Bronchial epithelial cell (primary cell): ENCODE measurements around the gene MED4. TPM values are rescaled to one million over a fixed set of nuclear protein-coding genes. Genes with fewer than 3 reads are reported as not detected.

ENCODE experiments used
- DNase-seq: peaks from one replicate; pipeline ENCODE4 v3.0.0-alpha.2; 2010; ENCODE audit warnings: low read depth
- FAIRE-seq: peaks from 2 replicates; lab custom pipeline; 2011; peaks lifted over from hg19 to GRCh38; lab: Jason Lieb, UNC
- H3K27me3 ChIP-seq: 2 replicates; pipeline ENCODE4 v1.5.1; 2011; ENCODE audit warnings: low read length; ENCODE audit not compliant: control insufficient read depth, insufficient read depth
- H3K36me3 ChIP-seq: 2 replicates; pipeline ENCODE4 v1.5.1; 2011; ENCODE audit warnings: low read length; ENCODE audit not compliant: control insufficient read depth, insufficient read depth
- H3K4me3 ChIP-seq: 2 replicates; pipeline ENCODE4 v1.5.1; 2011; ENCODE audit warnings: mild to moderate bottlenecking, low read depth, low read length, control low read depth
- total RNA-seq: library from RNA; depleted of rRNA; stranded (reverse); fragments of >200 nt; gene quantifications from 2 replicates; pipeline ENCODE4 v1.2.1, GENCODE V29; 2014
- TF ChIP-seq, protein P1 (sequence below): IDR thresholded peaks from 2 replicates; pipeline ENCODE4 v1.5.1; 2011; ENCODE audit warnings: mild to moderate bottlenecking, moderate library complexity, low read length, control low read depth, inconsistent platforms; ENCODE audit not compliant: insufficient read depth, severe bottlenecking

MED4 gene
- total RNA-seq, 1 donor from 2014 or later: 24.5 TPM

DNA sequence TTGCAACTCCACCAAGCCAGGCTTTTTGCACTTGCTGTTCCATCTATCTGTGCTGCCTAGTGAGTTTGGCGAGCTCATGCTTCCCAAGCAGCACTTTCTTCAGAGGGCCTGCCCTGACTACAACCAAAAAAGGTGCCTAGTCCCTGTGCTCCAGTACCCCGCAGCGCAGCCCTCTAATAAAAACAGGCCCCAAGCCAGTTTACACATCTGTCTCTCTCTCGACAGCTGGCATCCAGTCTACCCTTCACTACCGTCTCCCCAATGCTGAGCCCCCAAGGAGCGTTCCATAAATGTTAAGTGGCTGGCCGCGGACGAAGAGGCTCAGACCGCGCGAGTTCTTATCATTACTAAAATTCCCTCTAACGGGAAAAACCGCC, 512 bp downstream of the MED4 start:
- FAIRE-seq (no peak), DNase-seq (peak; percentile 8)
- H3K4me3 ChIP-seq: peak overlapping the region; percentile 88
- no peaks in the 10 kb centered on the region for H3K36me3 ChIP-seq
- TF ChIP-seq, protein P1, sequence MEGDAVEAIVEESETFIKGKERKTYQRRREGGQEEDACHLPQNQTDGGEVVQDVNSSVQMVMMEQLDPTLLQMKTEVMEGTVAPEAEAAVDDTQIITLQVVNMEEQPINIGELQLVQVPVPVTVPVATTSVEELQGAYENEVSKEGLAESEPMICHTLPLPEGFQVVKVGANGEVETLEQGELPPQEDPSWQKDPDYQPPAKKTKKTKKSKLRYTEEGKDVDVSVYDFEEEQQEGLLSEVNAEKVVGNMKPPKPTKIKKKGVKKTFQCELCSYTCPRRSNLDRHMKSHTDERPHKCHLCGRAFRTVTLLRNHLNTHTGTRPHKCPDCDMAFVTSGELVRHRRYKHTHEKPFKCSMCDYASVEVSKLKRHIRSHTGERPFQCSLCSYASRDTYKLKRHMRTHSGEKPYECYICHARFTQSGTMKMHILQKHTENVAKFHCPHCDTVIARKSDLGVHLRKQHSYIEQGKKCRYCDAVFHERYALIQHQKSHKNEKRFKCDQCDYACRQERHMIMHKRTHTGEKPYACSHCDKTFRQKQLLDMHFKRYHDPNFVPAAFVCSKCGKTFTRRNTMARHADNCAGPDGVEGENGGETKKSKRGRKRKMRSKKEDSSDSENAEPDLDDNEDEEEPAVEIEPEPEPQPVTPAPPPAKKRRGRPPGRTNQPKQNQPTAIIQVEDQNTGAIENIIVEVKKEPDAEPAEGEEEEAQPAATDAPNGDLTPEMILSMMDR: no peak
- H3K27me3 ChIP-seq: no peaks in the 10 kb centered on the region

DNA sequence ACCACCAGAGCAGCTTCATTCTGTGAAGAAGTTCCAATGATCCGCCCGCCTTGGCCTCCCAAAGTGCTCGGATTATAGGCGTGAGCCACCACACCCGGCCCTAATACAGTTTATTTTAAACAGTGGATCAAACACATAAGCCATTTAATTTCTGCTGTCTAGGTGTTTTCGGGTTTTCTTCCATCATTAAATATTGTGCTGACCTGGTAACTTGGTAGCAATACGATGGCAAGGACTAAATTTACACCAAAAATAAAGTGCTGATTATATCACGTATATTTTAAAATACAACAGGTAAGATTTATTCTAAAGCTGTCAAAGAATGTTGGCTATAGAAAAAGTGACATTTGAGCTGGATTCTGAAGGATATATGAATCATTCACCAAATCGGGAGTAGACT, 1.3 kb downstream of the MED4 start:
- Histone ChIP-seq H3K4me3 (peak overlapping the region; percentile 88), H3K36me3 (no peaks in the 10 kb centered on the region), H3K27me3 (no peaks in the 10 kb centered on the region)
- FAIRE-seq: no peak
- DNase-seq: peak; percentile 35
- TF ChIP-seq, protein P1: no peak

DNA sequence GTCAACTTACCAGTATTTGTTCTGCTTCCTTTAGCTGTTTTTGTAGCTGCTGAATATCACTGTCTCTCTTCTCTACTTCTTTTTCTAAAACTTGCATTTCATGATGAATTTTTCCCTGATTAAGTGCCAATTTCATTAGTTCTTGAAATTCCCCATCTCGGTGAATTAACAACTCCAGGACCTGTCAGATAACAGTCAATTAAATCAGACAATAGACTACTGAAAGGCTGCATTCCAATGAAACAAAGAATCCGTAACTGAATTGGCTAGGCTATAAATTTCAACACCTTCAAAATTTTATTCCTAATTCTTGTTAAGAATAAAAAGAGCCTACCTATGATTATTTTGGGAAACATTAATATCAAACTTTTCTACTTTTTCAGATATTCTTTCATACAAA, 8.6 kb downstream of the MED4 start:
- TF ChIP-seq, protein P1: no peak
- FAIRE-seq (no peak), DNase-seq (no peak)
- Histone ChIP-seq H3K4me3 (no peak overlapping the region), H3K36me3 (peaks cover 1% of the 10 kb centered on the region), H3K27me3 (no peaks in the 10 kb centered on the region)

DNA sequence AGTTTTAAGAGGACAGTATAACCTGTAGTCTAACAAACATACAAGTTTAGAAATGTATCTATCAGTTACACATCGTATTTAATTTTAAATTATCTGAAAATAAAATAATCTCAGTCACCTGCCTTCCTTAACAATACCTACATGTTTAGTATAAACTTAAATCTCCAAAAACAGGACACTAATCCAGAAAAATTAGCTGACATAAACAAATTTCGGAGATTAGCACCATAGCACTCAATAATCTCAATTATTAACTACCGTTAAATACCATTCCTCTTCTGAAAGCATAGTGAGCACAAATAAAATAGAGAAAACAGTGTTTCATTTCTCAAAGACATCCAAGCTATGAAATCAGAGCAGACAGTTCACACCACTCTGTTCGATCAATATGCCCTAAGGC, 13.2 kb downstream of the MED4 start:
- DNase-seq (no peak), FAIRE-seq (no peak)
- Histone ChIP-seq H3K36me3 (peaks cover 16% of the 10 kb centered on the region), H3K27me3 (no peaks in the 10 kb centered on the region), H3K4me3 (no peak overlapping the region)
- TF ChIP-seq, protein P1: no peak

DNA sequence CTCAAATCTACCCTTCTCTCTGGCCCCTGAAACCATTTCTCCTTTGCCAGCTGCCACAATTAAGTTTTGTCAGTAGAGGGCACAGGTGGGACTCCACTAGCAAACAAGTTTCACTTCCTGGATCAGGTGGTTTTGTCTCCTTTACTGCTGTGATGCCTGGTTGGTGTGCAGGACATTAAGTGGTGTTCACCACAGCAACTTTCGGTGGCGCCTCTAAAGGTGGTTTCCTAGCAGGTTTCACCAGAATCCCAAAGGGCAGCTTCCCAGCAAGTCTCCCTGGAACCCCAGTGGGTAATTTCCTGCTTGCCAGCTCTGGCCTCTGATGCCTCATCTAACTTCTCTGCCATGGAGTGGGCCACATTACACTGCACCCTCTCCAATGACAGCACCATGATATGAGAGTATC, 16.6 kb downstream of the MED4 start:
- H3K4me3 ChIP-seq: no peak overlapping the region
- DNase-seq (peak; percentile 26), FAIRE-seq (no peak)
- peaks cover 18% of the 10 kb centered on the region for H3K36me3 ChIP-seq
- H3K27me3 ChIP-seq: no peaks in the 10 kb centered on the region
- TF ChIP-seq, protein P1: no peak

DNA sequence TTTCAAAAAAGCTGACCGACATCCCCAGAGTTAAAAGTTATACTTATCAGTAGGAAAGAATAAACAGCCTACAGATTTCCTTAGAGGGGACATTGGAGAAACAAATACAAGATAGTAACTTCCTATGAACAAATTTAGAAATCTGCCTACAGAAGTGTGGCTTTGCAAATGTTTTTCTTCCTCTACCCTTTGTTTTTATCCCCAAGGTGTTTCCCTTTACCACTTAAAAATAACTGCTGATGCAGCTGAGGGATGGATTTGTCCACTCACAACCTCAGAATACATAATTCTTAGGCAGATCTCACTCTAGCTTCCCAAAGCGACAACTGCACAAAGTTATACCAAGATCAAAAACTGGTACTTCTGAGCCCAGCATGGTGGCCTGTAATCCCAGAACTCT, 20.9 kb downstream of the MED4 start:
- FAIRE-seq (no peak), DNase-seq (no peak)
- TF ChIP-seq, protein P1: no peak
- no peaks in the 10 kb centered on the region for H3K27me3 ChIP-seq
- no peak overlapping the region for H3K4me3 ChIP-seq
- peaks cover 10% of the 10 kb centered on the region for H3K36me3 ChIP-seq
